GM21360 (cell line): ENCODE measurements around the gene BBS12.

ENCODE experiments used
- ATAC-seq: cut with Tn5 transposase; IDR thresholded peaks from one replicate; pipeline ENCODE4 v1.9.1; 2021; ENCODE audit warnings: mild to moderate bottlenecking, moderate library complexity; ENCODE audit not compliant: unreplicated experiment

The BBS12 gene

DNA sequence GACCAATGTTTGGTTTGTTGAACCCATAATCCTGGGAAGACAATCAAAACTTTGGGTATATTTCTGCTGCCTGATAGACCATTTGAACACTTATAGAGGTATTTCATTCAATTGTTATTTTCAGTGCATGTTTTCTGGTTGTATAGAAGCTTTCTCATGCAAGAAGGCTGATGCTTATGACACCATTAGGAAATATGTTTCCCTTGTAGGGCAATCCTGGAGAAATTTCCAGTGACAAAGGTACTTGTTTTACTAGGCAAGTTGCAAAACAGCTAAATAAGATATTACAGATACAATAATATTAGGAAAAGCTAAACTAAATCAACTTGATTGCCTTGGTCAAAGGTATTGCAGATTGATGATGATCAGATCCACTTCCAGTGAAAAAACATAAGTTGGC lies 61.3 kb downstream of the BBS12 start:
- no peak for ATAC-seq
